Liver (tissue), 3 donors: Measurements from ENCODE around the gene CA6.

Experiments used
- CTCF ChIP-seq: fragments of 150-350 bp; IDR thresholded peaks from 2 replicates; pipeline ENCODE4 v1.5.1; 2017; ENCODE audit warnings: improper control_type of control experiment, low read depth, low read length; ENCODE audit not compliant: missing input control
- EGR1 ChIP-seq, 2 donors: IDR thresholded peaks; 2 replicates each; pipeline ENCODE4 v1.6.1; 2016 to 2018; ENCODE audit warnings: antibody characterized with exemption in 2 of 2, low read depth in 2 of 2
- FOXA1 ChIP-seq: IDR thresholded peaks from 2 replicates; pipeline ENCODE4 v1.6.1; 2016; ENCODE audit warnings: antibody characterized with exemption
- GABPA ChIP-seq, 2 donors: IDR thresholded peaks in 1 of 2; conservative IDR thresholded peaks in 1 of 2; 2 replicates each; pipeline ENCODE4 v1.6.1; 2016; ENCODE audit warnings: antibody characterized with exemption in 2 of 2, mild to moderate bottlenecking in 1 of 2, moderate library complexity in 1 of 2
- JUND ChIP-seq, 2 donors: IDR thresholded peaks; 2 replicates each; pipeline ENCODE4 v1.6.1; 2016; ENCODE audit warnings: antibody characterized with exemption in 2 of 2
- NR2F2 ChIP-seq: IDR thresholded peaks from 2 replicates; pipeline ENCODE4 v1.6.1; 2016; ENCODE audit warnings: antibody characterized with exemption
- REST ChIP-seq: IDR thresholded peaks from 2 replicates; pipeline ENCODE4 v1.6.1; 2016; ENCODE audit warnings: antibody characterized with exemption, mild to moderate bottlenecking
- ZBTB33 ChIP-seq: IDR thresholded peaks from 2 replicates; pipeline ENCODE4 v1.6.1; 2016; ENCODE audit warnings: antibody characterized with exemption
- donor health status: healthy.
- donor health status: healthy.

GRCh38 chr1:8939000-8939265 is 6.7 kb upstream of the CA6 start:
- TF ChIP-seq JUND (IDR thresholded peaks at IDR 0.05), result no peak
- no peak for TF ChIP-seq CTCF
- TF ChIP-seq EGR1 (IDR thresholded peaks at IDR 0.05; ENCODE audit: low read depth in 2 of 2), result no peak
- TF ChIP-seq REST, result no peak
- no peak for TF ChIP-seq FOXA1
- no peak for TF ChIP-seq GABPA (IDR thresholded peaks at IDR 0.05 in 1 of 2, conservative IDR thresholded peaks at IDR 0.05 in 1 of 2)
- no peak for TF ChIP-seq NR2F2
- no peak for TF ChIP-seq ZBTB33
